H1 (cell line): Measurements from ENCODE around the gene MZF1. TPM values are rescaled to one million over a fixed set of nuclear protein-coding genes. Genes with fewer than 3 reads are reported as not detected.

ENCODE experiments used
- CTCF ChIA-PET: fragments of 300-600 bp; sonication (Branson Sonifier 250); formaldehyde crosslinking; loops from one replicate; lab custom pipeline; 2021; ENCODE audit not compliant: partially characterized antibody; lab: Charles Lee
- POLR2A ChIA-PET: fragments of 300-600 bp; sonication (Branson Sonifier 250); formaldehyde crosslinking; loops from one replicate; lab custom pipeline; 2021; ENCODE audit warnings: inconsistent platforms; ENCODE audit not compliant: partially characterized antibody; lab: Charles Lee
- DNase-seq, 2 experiments: peaks; one replicate each; pipeline versions ENCODE4 v3.0.0 to v3.0.0-alpha.2; 2010 to 2022; ENCODE audit warnings: low spot score in 2 of 2, low read depth in 1 of 2, mixed read lengths in 1 of 2
- FAIRE-seq: peaks from 2 replicates; lab custom pipeline; 2011; peaks lifted over from hg19 to GRCh38; lab: Jason Lieb, UNC
- H2AFZ ChIP-seq: 2 replicates; pipeline ENCODE4 v1.8.1; 2012; ENCODE audit warnings: low read length, inconsistent platforms
- H2AK5ac ChIP-seq: 2 replicates; pipeline ENCODE4 v1.6.1; 2013; ENCODE audit warnings: low read depth, low read length
- H2BK120ac ChIP-seq: replicated peaks from 2 replicates; pipeline ENCODE3; 2013; ENCODE audit warnings: low read depth, low read length, inconsistent platforms
- H2BK12ac ChIP-seq: 2 replicates; pipeline ENCODE4 v1.6.1; 2013; ENCODE audit warnings: low read depth, low read length
- H2BK15ac ChIP-seq: 2 replicates; pipeline ENCODE4 v1.6.1; 2013; ENCODE audit warnings: low read length
- H2BK20ac ChIP-seq: 2 replicates; pipeline ENCODE4 v1.6.1; 2013; ENCODE audit warnings: low read length
- H2BK5ac ChIP-seq: 2 replicates; pipeline ENCODE4 v1.6.1; 2013; ENCODE audit warnings: low read depth, low read length
- H3K14ac ChIP-seq: 2 replicates; pipeline ENCODE4 v1.6.1; 2013; ENCODE audit warnings: inconsistent platforms; ENCODE audit not compliant: insufficient read length
- H3K18ac ChIP-seq: 2 replicates; pipeline ENCODE4 v1.6.1; 2013; ENCODE audit warnings: low read length; ENCODE audit errors: extremely low read depth
- H3K23ac ChIP-seq: 2 replicates; pipeline ENCODE4 v1.6.1; 2013; ENCODE audit warnings: inconsistent platforms; ENCODE audit not compliant: insufficient read length
- H3K23me2 ChIP-seq: 2 replicates; pipeline ENCODE4 v1.6.1; 2013; ENCODE audit warnings: low read depth, low read length
- H3K27ac ChIP-seq: 2 replicates; pipeline ENCODE4 v1.6.1; 2011; ENCODE audit warnings: low read depth, low read length, inconsistent platforms
- H3K27me3 ChIP-seq, 4 experiments: replicated peaks in 1 of 4; 1 replicate in 1 of 4; 2 replicates in 3 of 4; pipeline versions ENCODE4 v1.6.1 to v1.8.1; 2011 to 2013; ENCODE audit warnings: low read length in 3 of 4, mild to moderate bottlenecking in 3 of 4, inconsistent platforms in 2 of 4, mixed read lengths in 2 of 4, moderate library complexity in 1 of 4; ENCODE audit not compliant: control insufficient read depth in 3 of 4, insufficient read depth in 3 of 4; ENCODE audit errors: extremely low read depth in 1 of 4
- H3K36me3 ChIP-seq, 4 experiments: 2 replicates each; pipeline versions ENCODE4 v1.6.1 to v1.8.1; 2011 to 2013; ENCODE audit warnings: mild to moderate bottlenecking in 4 of 4, low read length in 3 of 4, moderate library complexity in 2 of 4, control low read depth in 1 of 4, inconsistent platforms in 1 of 4; ENCODE audit not compliant: insufficient read depth in 4 of 4, control insufficient read depth in 2 of 4
- H3K4ac ChIP-seq: replicated peaks from 2 replicates; pipeline ENCODE3; 2013; ENCODE audit warnings: low read length, low read depth, mixed read lengths, inconsistent platforms; ENCODE audit not compliant: insufficient read length
- H3K4me1 ChIP-seq, 4 experiments: replicated peaks in 1 of 4; 1 replicate in 1 of 4; 2 replicates in 3 of 4; pipeline versions ENCODE4 v1.6.1 to v1.8.1; 2011 to 2013; ENCODE audit warnings: low read length in 3 of 4, inconsistent platforms in 2 of 4, mixed read lengths in 1 of 4; ENCODE audit not compliant: insufficient read depth in 4 of 4, control insufficient read depth in 3 of 4
- H3K4me2 ChIP-seq, 2 experiments: 2 replicates each; pipeline versions ENCODE4 v1.6.1 to v1.8.1; 2011 to 2013; ENCODE audit warnings: low read depth in 2 of 2, low read length in 2 of 2, control low read depth in 1 of 2, inconsistent platforms in 1 of 2, mild to moderate bottlenecking in 1 of 2; ENCODE audit not compliant: insufficient read depth in 1 of 2
- H3K4me3 ChIP-seq, 4 experiments: fragments of 200-600, 300-600 bp in 1 of 4; sonication (generic), shearing (Covaris generic), sonication (Bioruptor Twin) in 1 of 4; 2 replicates each; pipeline versions ENCODE4 v1.5.1 to v1.8.1; 2011 to 2016; ENCODE audit warnings: low read length in 4 of 4, low read depth in 3 of 4, control low read depth in 2 of 4, inconsistent platforms in 2 of 4, mild to moderate bottlenecking in 2 of 4, mixed read lengths in 1 of 4, moderate library complexity in 1 of 4; ENCODE audit not compliant: insufficient read depth in 2 of 4; ENCODE audit errors: extremely low read depth in 1 of 4
- H3K56ac ChIP-seq: replicated peaks from 2 replicates; pipeline ENCODE3; 2013; ENCODE audit warnings: low read depth, mild to moderate bottlenecking, mixed read lengths, low read length, inconsistent platforms; ENCODE audit not compliant: insufficient read length
- H3K79me1 ChIP-seq: 2 replicates; pipeline ENCODE4 v1.6.1; 2013; ENCODE audit warnings: low read depth, low read length, control low read depth
- H3K79me2 ChIP-seq, 2 experiments: 2 replicates each; pipeline versions ENCODE4 v1.6.1 to v1.8.1; 2012 to 2013; ENCODE audit warnings: low read length in 2 of 2, mild to moderate bottlenecking in 2 of 2, inconsistent platforms in 1 of 2; ENCODE audit not compliant: insufficient read depth in 2 of 2, control insufficient read depth in 1 of 2
- H3K9ac ChIP-seq, 4 experiments: replicated peaks in 1 of 4; 1 replicate in 1 of 4; 2 replicates in 3 of 4; pipeline versions ENCODE4 v1.6.1 to v1.8.1; 2011 to 2013; ENCODE audit warnings: low read depth in 3 of 4, low read length in 3 of 4, control low read depth in 2 of 4, mild to moderate bottlenecking in 2 of 4, moderate library complexity in 2 of 4, inconsistent platforms in 1 of 4; ENCODE audit errors: extremely low read depth in 1 of 4
- H3K9me3 ChIP-seq, 2 experiments: 2 replicates each; pipeline versions ENCODE4 v1.6.1 to v1.8.1; 2012 to 2013; ENCODE audit warnings: mild to moderate bottlenecking in 2 of 2, moderate library complexity in 2 of 2, control low read depth in 1 of 2, inconsistent platforms in 1 of 2, low read depth in 1 of 2, low read length in 1 of 2, mixed read lengths in 1 of 2; ENCODE audit not compliant: insufficient read depth in 2 of 2
- H4K20me1 ChIP-seq, 2 experiments: replicated peaks in 1 of 2; 2 replicates each; pipeline versions ENCODE3 to v1.8.1; 2011 to 2013; ENCODE audit warnings: inconsistent platforms in 2 of 2, low read length in 2 of 2, mild to moderate bottlenecking in 1 of 2; ENCODE audit not compliant: insufficient read depth in 2 of 2, control insufficient read depth in 1 of 2
- H4K5ac ChIP-seq: 2 replicates; pipeline ENCODE4 v1.6.1; 2013; ENCODE audit warnings: low read length, low read depth, mixed read lengths, inconsistent platforms; ENCODE audit not compliant: insufficient read length
- H4K8ac ChIP-seq: 2 replicates; pipeline ENCODE4 v1.8.0; 2013; ENCODE audit warnings: mild to moderate bottlenecking, moderate library complexity, low read length, inconsistent platforms; ENCODE audit not compliant: insufficient read depth; ENCODE audit errors: extremely low read depth
- H4K91ac ChIP-seq: replicated peaks from 2 replicates; pipeline ENCODE3; 2013; ENCODE audit warnings: low read length, mixed read lengths, inconsistent platforms; ENCODE audit not compliant: insufficient read length
- ATF2 ChIP-seq: IDR thresholded peaks from 2 replicates; pipeline ENCODE4 v1.6.1; 2012; ENCODE audit warnings: low read length, inconsistent platforms
- ATF3 ChIP-seq: IDR thresholded peaks from 2 replicates; pipeline ENCODE4 v1.6.1; 2011; ENCODE audit warnings: low read depth, mild to moderate bottlenecking, low read length; ENCODE audit not compliant: insufficient read depth
- BRCA1 ChIP-seq: IDR thresholded peaks from 2 replicates; pipeline ENCODE4 v1.6.1; 2012; ENCODE audit warnings: low read depth, low read length, improper control_type of control experiment
- FOSL1 ChIP-seq: IDR thresholded peaks from 2 replicates; pipeline ENCODE4 v1.6.1; 2011; ENCODE audit warnings: mild to moderate bottlenecking, low read depth, low read length, moderate library complexity; ENCODE audit not compliant: insufficient read depth
- MAFK ChIP-seq: IDR thresholded peaks from 2 replicates; pipeline ENCODE4 v1.6.1; 2012; ENCODE audit warnings: low read depth, mild to moderate bottlenecking, improper control_type of control experiment, low read length
- RFX5 ChIP-seq: IDR thresholded peaks from 2 replicates; pipeline ENCODE4 v1.6.1; 2011; ENCODE audit warnings: low read depth, low read length, improper control_type of control experiment, borderline replicate concordance
- RXRA ChIP-seq: IDR thresholded peaks from 2 replicates; pipeline ENCODE4 v1.6.1; 2011; ENCODE audit warnings: low read depth, mild to moderate bottlenecking, low read length, moderate library complexity; ENCODE audit not compliant: insufficient read depth
- USF2 ChIP-seq: IDR thresholded peaks from 2 replicates; pipeline ENCODE4 v1.6.1; 2011; ENCODE audit warnings: low read length, improper control_type of control experiment
- ZNF274 ChIP-seq: IDR thresholded peaks from 2 replicates; pipeline ENCODE4 v1.7.0; 2012; ENCODE audit warnings: low read length, borderline replicate concordance; ENCODE audit errors: extremely low read depth
- WGBS, 2 experiments: shearing (Covaris generic) in 1 of 2; methylation state at CpG; one replicate each; pipeline versions ENCODE4 v1.1.6 to v1.1.7; 2013 to 2015; ENCODE audit warnings: low lambda C conversion rate in 2 of 2, mixed read lengths in 2 of 2, inconsistent platforms in 1 of 2, low coverage in 1 of 2, missing lambda C conversion rate in 1 of 2; ENCODE audit not compliant: insufficient replicate concordance in 2 of 2, insufficient coverage in 1 of 2, insufficient read length in 1 of 2; ENCODE audit errors: extremely low coverage in 1 of 2, missing lambda C conversion rate in 1 of 2; 5-methylcytosine and 5-hydroxymethylcytosine counted together
- polyA plus RNA-seq, 7 experiments: library from polyadenylated mRNA; depleted of rRNA in 3 of 7; stranded (reverse) in 5 of 7; unstranded in 2 of 7; fragments of >200 nt in 5 of 7; fragments of 200-250 nt in 2 of 7; gene quantifications; 1 replicate in 5 of 7; 2 replicates in 1 of 7; 4 replicates in 1 of 7; pipeline versions ENCODE4 v1.2.1 to v1.2.3, GENCODE V29; 2011 to 2013; ENCODE audit warnings: missing spikeins in 2 of 7, mixed read lengths in 2 of 7
- total RNA-seq: library from RNA; stranded (reverse); fragmentation: NEBNext Ultra II Directional; extraction: Animal tissue kit (Norgen Biotek cat#: 25700); gene quantifications from 2 replicates; pipeline ENCODE4 v1.2.1, GENCODE V29; 2021

The MZF1 gene
- total and polyA plus RNA-seq, 2 of the 8 experiments (the other 6 are each of a cell fraction or from before 2014, with no cell fraction given), result 15.2 to 25.0 TPM

GRCh38 chr19:58520257-58520599, 52.9 kb downstream of the MZF1 start:
- H2AK5ac ChIP-seq, result no peak overlapping the region
- no peaks in the 10 kb centered on the region; a peak in 1 of 7 replicates for H3K27me3 ChIP-seq
- H3K79me2 ChIP-seq, result peaks cover 0 to 15% of the 10 kb centered on the region in 2 experiments; a peak in 1 of 4 replicates
- H2BK15ac ChIP-seq, result no peak overlapping the region
- peaks cover 0 to 9% (median 2%) of the 10 kb centered on the region in 4 experiments; a peak in 2 of 8 replicates for H3K36me3 ChIP-seq
- H2AFZ ChIP-seq, result no peak overlapping the region
- peak overlapping the region; percentile 67 to 85 for H3K4me2 ChIP-seq
- peak overlapping the region; percentile 67 for H4K5ac ChIP-seq
- no peak overlapping the region for H3K56ac ChIP-seq
- CTCF ChIA-PET, result interaction anchor here (0.7 to 5.2 kb wide), 32 partner anchors 12 to 243 kb away, joined by 3 to 35 read pairs (median 7); partner anchors contain the start of genes CHMP2A, TRIM28 and UBE2M
- peak overlapping the region; percentile 79 for H4K91ac ChIP-seq
- no peak overlapping the region; the same call in 1 of the 2 replicates for H2BK12ac ChIP-seq
- peak overlapping the region; percentile 89 for H2BK5ac ChIP-seq
- H3K18ac ChIP-seq, result peak overlapping the region; percentile 71
- peaks cover 2 to 9% of the 10 kb centered on the region in 2 experiments for H4K20me1 ChIP-seq
- no peak overlapping the region for H2BK120ac ChIP-seq
- no peaks in the 10 kb centered on the region for H3K9me3 ChIP-seq
- POLR2A ChIA-PET, result interaction anchor here (0.6 to 21.3 kb wide), 27 partner anchors 8 to 194 kb away, joined by 3 to 650 read pairs (median 5); partner anchors contain the start of genes CHMP2A, RPS5, TRIM28 and UBE2M
- H3K4me3 ChIP-seq, result peak overlapping the region; percentile 54 to 87 (median 70)
- H3K14ac ChIP-seq, result no peak overlapping the region
- peak overlapping the region; percentile 39 to 90 (median 82); a peak in 6 of 7 replicates for H3K9ac ChIP-seq
- peak overlapping the region; percentile 91; the same call in 1 of the 2 replicates for H3K27ac ChIP-seq
- no peak for FAIRE-seq
- H3K23ac ChIP-seq, result no peak overlapping the region
- no peak for DNase-seq
- peaks cover 7% of the 10 kb centered on the region for H3K23me2 ChIP-seq
- H3K79me1 ChIP-seq, result peaks cover 2% of the 10 kb centered on the region; the same call in 1 of the 2 replicates
- 38% methylated on average over 7 of the region's 7 CpGs; no CpG with 5 or more reads in 1 of the 2 experiments for WGBS, 2 experiments
- H4K8ac ChIP-seq, result peak overlapping the region; percentile 68; the same call in 1 of the 2 replicates
- peaks cover 0 to 26% (median 13%) of the 10 kb centered on the region in 4 experiments; a peak in 6 of 7 replicates for H3K4me1 ChIP-seq
- H3K4ac ChIP-seq, result peak overlapping the region; percentile 10
- H2BK20ac ChIP-seq, result no peak overlapping the region
- no peak for TF ChIP-seq FOSL1
- no peak for TF ChIP-seq RFX5
- TF ChIP-seq RXRA, result no peak
- no peak for TF ChIP-seq MAFK
- TF ChIP-seq ATF3, result no peak
- TF ChIP-seq ATF2, result no peak; the same call in 1 of the 2 replicates
- no peak for TF ChIP-seq USF2
- TF ChIP-seq BRCA1, result no peak
- no peak for TF ChIP-seq ZNF274
